Naive thymus-derived CD4-positive, alpha-beta T cell (primary cell): ENCODE measurements around the gene PCDHGA1. TPM values are rescaled to one million over a fixed set of nuclear protein-coding genes. Genes with fewer than 3 reads are reported as not detected.
A peak's percentile ranks its signal among the peaks of the same experiment; 100 is the strongest.

ENCODE experiments used
- ATAC-seq: fragments of 150-1000 bp; cut with Tn5 transposase; 2 replicates; pipeline ENCODE4 v1.10.0; 2021; ENCODE audit warnings: mild to moderate bottlenecking, moderate library complexity
- CTCF ChIA-PET: fragments of 350-600 bp; sonication (Branson Sonifier 250); formaldehyde crosslinking; loops from one replicate; lab custom pipeline; 2021; ENCODE audit warnings: antibody characterized with exemption; lab: Charles Lee
- POLR2A ChIA-PET: fragments of 350-600 bp; sonication (Branson Sonifier 250); formaldehyde crosslinking; loops from one replicate; lab custom pipeline; 2021; ENCODE audit warnings: antibody characterized with exemption, inconsistent platforms; lab: Charles Lee
- DNase-seq, 9 donors: peaks; one replicate each; pipeline versions ENCODE4 v3.0.0 to v3.0.0-alpha.2; 2020 to 2022; ENCODE audit warnings: mixed read lengths in 1 of 9
- H3K27ac ChIP-seq: one replicate; pipeline ENCODE4 v1.7.0; 2013; ENCODE audit warnings: mild to moderate bottlenecking, low read depth, low read length, moderate library complexity
- H3K27me3 ChIP-seq, 2 donors: one replicate each; pipeline ENCODE4 v1.7.0; 2013; ENCODE audit warnings: low read length in 2 of 2, mild to moderate bottlenecking in 2 of 2, moderate library complexity in 2 of 2; ENCODE audit not compliant: control insufficient read depth in 2 of 2, insufficient read depth in 2 of 2
- H3K36me3 ChIP-seq, 3 experiments: 1 replicate in 2 of 3; 2 replicates in 1 of 3; pipeline ENCODE4 v1.7.0; 2013; ENCODE audit warnings: low read length in 3 of 3, mild to moderate bottlenecking in 3 of 3, moderate library complexity in 1 of 3; ENCODE audit not compliant: insufficient read depth in 3 of 3, control insufficient read depth in 2 of 3
- H3K4me1 ChIP-seq, 2 donors: one replicate each; pipeline ENCODE4 v1.7.0; 2013; ENCODE audit warnings: low read length in 2 of 2, mild to moderate bottlenecking in 2 of 2, moderate library complexity in 1 of 2; ENCODE audit not compliant: control insufficient read depth in 2 of 2, insufficient read depth in 2 of 2
- H3K4me3 ChIP-seq: 2 replicates; pipeline ENCODE4 v1.7.0; 2013; ENCODE audit warnings: mild to moderate bottlenecking, low read length
- H3K9me3 ChIP-seq, 3 experiments: 1 replicate in 2 of 3; 2 replicates in 1 of 3; pipeline ENCODE4 v1.7.0; 2013; ENCODE audit warnings: low read length in 3 of 3; ENCODE audit not compliant: control insufficient read depth in 2 of 3
- H3K27ac Mint-ChIP-seq, 9 donors: one replicate each; pipeline ENCODE4 v1.8.0; 2020 to 2022; ENCODE audit warnings: mixed read lengths in 9 of 9, mild to moderate bottlenecking in 8 of 9, moderate library complexity in 5 of 9, inconsistent platforms in 2 of 9
- H3K27me3 Mint-ChIP-seq, 5 donors: one replicate each; pipeline ENCODE4 v1.8.0; 2021 to 2022; ENCODE audit warnings: mixed read lengths in 5 of 5, mild to moderate bottlenecking in 1 of 5
- H3K36me3 Mint-ChIP-seq, 5 donors: one replicate each; pipeline ENCODE4 v1.8.0; 2020 to 2022; ENCODE audit warnings: mixed read lengths in 5 of 5, mild to moderate bottlenecking in 3 of 5, inconsistent platforms in 1 of 5
- H3K4me1 Mint-ChIP-seq, 7 donors: one replicate each; pipeline ENCODE4 v1.8.0; 2020 to 2022; ENCODE audit warnings: mixed read lengths in 7 of 7, mild to moderate bottlenecking in 3 of 7, inconsistent platforms in 1 of 7
- H3K4me3 Mint-ChIP-seq, 10 donors: one replicate each; pipeline ENCODE4 v1.8.0; 2020 to 2022; ENCODE audit warnings: mild to moderate bottlenecking in 10 of 10, mixed read lengths in 10 of 10, moderate library complexity in 6 of 10, inconsistent platforms in 2 of 10
- H3K9me3 Mint-ChIP-seq, 11 donors: one replicate each; pipeline ENCODE4 v1.8.0; 2020 to 2022; ENCODE audit warnings: mixed read lengths in 11 of 11, mild to moderate bottlenecking in 4 of 11, inconsistent platforms in 1 of 11, moderate library complexity in 1 of 11
- intact Hi-C, 2 donors: fragments of 100-400 bp; cut with micrococcal nuclease; formaldehyde crosslinking; loops; one replicate each; pipeline ENCODE4 v1.15.1; 2023
- polyA plus RNA-seq, 2 donors: library from polyadenylated mRNA; unstranded; fragments of 300-500 nt; fragmentation: Illumina TruSeq; gene quantifications; one replicate each; pipeline ENCODE4 v1.2.3, GENCODE V29; 2021
- total RNA-seq, 6 experiments: library from RNA in 5 of 6; stranded (reverse) in 5 of 6; gene quantifications; 1 replicate in 5 of 6; 2 replicates in 1 of 6; pipeline ENCODE4 v1.2.3 and lab custom pipeline; 2021 to 2026

The PCDHGA1 gene
- total and polyA plus RNA-seq, 7 experiments from 2014 or later, result 0.08 to 0.54 (median 0.17) TPM; not detected in 2

DNA sequence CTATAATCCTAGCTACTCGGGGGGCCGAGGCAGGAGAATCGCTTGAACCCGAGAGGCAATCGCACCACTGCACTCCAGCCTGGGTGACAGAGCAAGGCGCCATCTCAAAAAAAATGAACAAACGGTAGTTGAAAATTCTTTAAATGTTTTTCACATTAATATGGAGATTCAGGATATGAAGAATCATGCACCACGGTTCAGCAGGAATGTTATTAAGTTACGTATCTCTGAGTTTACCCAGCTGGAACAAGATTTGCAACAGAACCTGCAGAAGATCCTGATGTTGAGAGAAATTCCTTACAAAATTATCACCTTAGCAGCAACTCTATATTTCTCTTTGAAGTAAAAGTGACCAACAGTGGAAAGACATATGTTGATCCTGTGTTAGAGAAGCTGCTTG is 110.0 kb downstream of the PCDHGA1 start:
- Histone ChIP-seq H3K4me3 (no peak overlapping the region), H3K27me3 (peaks cover 0 to 7% of the 10 kb centered on the region in 2 donors), H3K9me3 (peaks cover 0 to 4% (median 0%) of the 10 kb centered on the region in 3 experiments), H3K27ac (no peak overlapping the region), H3K36me3 (no peaks in the 10 kb centered on the region), H3K4me1 (no peaks in the 10 kb centered on the region)
- ATAC-seq, result no peak
- H3K27ac Mint-ChIP-seq, result no peak overlapping the region
- peaks cover under 1 to 48% (median 34%) of the 10 kb centered on the region in 5 donors for H3K27me3 Mint-ChIP-seq
- CTCF ChIA-PET, result no interaction called here
- no peak overlapping the region for H3K4me3 Mint-ChIP-seq
- intact Hi-C loops, result no loop called here
- H3K36me3 Mint-ChIP-seq, result no peaks in the 10 kb centered on the region
- H3K4me1 Mint-ChIP-seq, result no peaks in the 10 kb centered on the region
- peaks cover 0 to 29% (median 9%) of the 10 kb centered on the region in 11 donors for H3K9me3 Mint-ChIP-seq
- POLR2A ChIA-PET, result no interaction called here
- no peak for DNase-seq

DNA sequence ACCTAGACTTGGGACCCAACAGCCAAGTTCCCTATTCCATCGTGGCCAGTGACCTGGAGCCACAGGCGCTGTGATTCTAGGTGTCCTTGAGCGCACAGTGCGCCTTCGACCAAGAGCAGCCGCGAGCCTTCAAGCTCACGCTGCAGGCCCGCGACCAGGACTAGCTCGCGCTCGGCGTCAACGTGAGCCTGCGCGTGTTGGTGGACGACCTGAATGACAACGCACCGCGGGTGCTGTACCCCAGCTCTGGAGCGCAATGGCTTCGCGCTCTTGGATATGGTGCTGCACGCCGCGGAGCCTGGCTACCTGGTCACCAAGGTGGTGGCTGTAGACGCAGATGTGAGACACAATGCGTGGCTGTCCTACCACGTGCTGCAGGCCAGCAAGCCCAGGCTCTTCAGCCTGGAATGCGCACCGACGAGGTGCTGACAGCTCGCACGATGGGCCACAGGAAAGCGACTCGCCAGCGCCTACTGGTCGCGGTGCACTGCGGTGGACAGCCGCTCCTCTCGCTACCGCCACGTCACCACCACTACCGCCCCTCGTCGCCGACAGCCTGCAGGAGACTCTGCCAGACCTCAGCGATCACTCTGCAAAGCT is 111.4 kb downstream of the PCDHGA1 start:
- Histone ChIP-seq H3K9me3 (peaks cover 0 to 4% (median 0%) of the 10 kb centered on the region in 3 experiments), H3K36me3 (no peaks in the 10 kb centered on the region), H3K27ac (no peak overlapping the region), H3K4me1 (no peaks in the 10 kb centered on the region), H3K27me3 (peaks cover 0 to 6% of the 10 kb centered on the region in 2 donors), H3K4me3 (no peak overlapping the region)
- intact Hi-C loops, result no loop called here
- DNase-seq (no peak), ATAC-seq (no peak)
- ChIA-PET CTCF (no interaction called here), POLR2A (no interaction called here)
- H3K9me3 Mint-ChIP-seq, result peaks cover 0 to 24% (median 7%) of the 10 kb centered on the region in 11 donors
- no peaks in the 10 kb centered on the region for H3K36me3 Mint-ChIP-seq
- no peak overlapping the region for H3K27ac Mint-ChIP-seq
- no peaks in the 10 kb centered on the region for H3K4me1 Mint-ChIP-seq
- no peak overlapping the region for H3K4me3 Mint-ChIP-seq
- H3K27me3 Mint-ChIP-seq, result peaks cover 0 to 43% (median 33%) of the 10 kb centered on the region in 5 donors

DNA sequence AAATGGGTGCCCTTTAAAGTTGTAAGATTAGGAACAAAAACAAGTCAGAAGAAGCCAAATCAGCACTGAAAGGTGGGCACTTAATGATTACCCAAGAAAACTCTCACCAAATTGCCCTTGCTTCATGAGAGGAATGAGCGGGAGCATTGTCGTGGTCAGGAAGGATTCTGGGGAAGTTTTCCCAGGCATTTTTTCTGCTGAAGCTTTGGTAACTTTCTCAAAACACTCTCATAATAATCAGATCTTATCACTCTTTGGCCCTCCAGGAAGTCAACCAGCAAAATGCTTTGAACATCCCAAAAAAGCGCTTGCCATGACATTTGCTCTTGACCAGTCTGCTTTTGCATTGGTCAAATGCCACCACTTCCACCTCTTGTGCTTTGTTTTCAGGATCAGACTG is 135.0 kb downstream of the PCDHGA1 start:
- no peak overlapping the region for H3K27ac ChIP-seq
- Mint-ChIP-seq H3K36me3 (peaks cover 0 to 4% (median 0%) of the 10 kb centered on the region in 5 donors), H3K27me3 (peaks cover 0 to 52% (median 30%) of the 10 kb centered on the region in 5 donors), H3K4me1 (no peaks in the 10 kb centered on the region), H3K4me3 (no peak overlapping the region), H3K27ac (no peak overlapping the region), H3K9me3 (peaks cover 0 to 18% (median 5%) of the 10 kb centered on the region in 11 donors)
- H3K4me1 ChIP-seq, result no peaks in the 10 kb centered on the region
- DNase-seq (no peak), ATAC-seq (no peak)
- ChIA-PET POLR2A (no interaction called here), CTCF (no interaction called here)
- intact Hi-C loops, result no loop called here
- H3K36me3 ChIP-seq, result no peaks in the 10 kb centered on the region
- H3K9me3 ChIP-seq, result no peaks in the 10 kb centered on the region
- H3K4me3 ChIP-seq, result no peak overlapping the region
- H3K27me3 ChIP-seq, result no peaks in the 10 kb centered on the region

DNA sequence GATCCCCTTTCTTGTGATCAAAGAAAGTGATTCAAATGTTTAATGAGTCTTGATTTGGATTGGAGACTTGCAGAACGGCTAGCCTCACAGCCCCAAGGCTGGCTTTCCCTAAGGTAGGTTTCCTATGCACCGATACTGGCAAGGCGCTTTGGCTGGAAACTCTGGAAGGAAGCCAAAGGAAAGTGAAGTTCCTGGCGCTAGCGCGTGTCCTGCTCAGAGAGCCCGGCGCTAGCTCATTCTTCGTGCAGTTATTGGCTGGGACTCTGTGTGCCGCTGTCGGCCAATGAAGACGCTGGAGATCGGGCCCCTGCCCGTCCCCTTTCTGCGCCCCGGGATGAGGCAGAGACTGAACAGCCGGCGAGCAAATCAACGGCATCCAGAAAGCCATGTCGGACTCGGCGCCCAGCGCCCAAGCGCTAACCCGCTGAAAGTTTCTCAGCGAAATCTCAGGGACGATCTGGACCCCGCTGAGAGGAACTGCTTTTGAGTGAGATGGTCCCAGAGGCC is 145.4 kb downstream of the PCDHGA1 start, which contains the start of gene PCDHGC3:
Gene PCDHGC3 (plus strand): TSS at position 342 of the 507 bp plus-strand sequence. CDS start 151 bp downstream, at position 493.
- ChIA-PET POLR2A (no interaction called here), CTCF (interaction anchor here (1.3 kb wide), 1 partner anchor 44 kb away, joined by 3 read pairs; no protein-coding TSS in a partner anchor)
- intact Hi-C loops, result loop anchor here (2.0 to 5.0 kb wide), 3 partner anchors 37 to 53 kb away; partner anchors contain the start of gene PCDHGA11 (in 1 of the 2)
- Histone ChIP-seq H3K36me3 (no peaks in the 10 kb centered on the region), H3K27me3 (peaks cover 3 to 13% of the 10 kb centered on the region in 2 donors), H3K27ac (no peak within 1 kb of the TSS), H3K9me3 (no peaks in the 10 kb centered on the region), H3K4me1 (peaks cover 5 to 13% of the 10 kb centered on the region in 2 donors), H3K4me3 (peak within 1 kb of the TSS; percentile 67)
- ATAC-seq (peak; percentile 78), DNase-seq (peak in 2 of 9 donors; percentile 13 to 50)
- Mint-ChIP-seq H3K4me1 (peaks cover 16 to 32% (median 29%) of the 10 kb centered on the region in 7 donors), H3K4me3 (peak within 1 kb of the TSS; percentile 83 to 95 (median 91)), H3K27ac (peak within 1 kb of the TSS in 2 of 9 donors; percentile 21 to 87), H3K27me3 (peaks cover 52 to 71% (median 55%) of the 10 kb centered on the region in 5 donors), H3K36me3 (no peaks in the 10 kb centered on the region), H3K9me3 (peaks cover 0 to 3% (median 0%) of the 10 kb centered on the region in 11 donors)

DNA sequence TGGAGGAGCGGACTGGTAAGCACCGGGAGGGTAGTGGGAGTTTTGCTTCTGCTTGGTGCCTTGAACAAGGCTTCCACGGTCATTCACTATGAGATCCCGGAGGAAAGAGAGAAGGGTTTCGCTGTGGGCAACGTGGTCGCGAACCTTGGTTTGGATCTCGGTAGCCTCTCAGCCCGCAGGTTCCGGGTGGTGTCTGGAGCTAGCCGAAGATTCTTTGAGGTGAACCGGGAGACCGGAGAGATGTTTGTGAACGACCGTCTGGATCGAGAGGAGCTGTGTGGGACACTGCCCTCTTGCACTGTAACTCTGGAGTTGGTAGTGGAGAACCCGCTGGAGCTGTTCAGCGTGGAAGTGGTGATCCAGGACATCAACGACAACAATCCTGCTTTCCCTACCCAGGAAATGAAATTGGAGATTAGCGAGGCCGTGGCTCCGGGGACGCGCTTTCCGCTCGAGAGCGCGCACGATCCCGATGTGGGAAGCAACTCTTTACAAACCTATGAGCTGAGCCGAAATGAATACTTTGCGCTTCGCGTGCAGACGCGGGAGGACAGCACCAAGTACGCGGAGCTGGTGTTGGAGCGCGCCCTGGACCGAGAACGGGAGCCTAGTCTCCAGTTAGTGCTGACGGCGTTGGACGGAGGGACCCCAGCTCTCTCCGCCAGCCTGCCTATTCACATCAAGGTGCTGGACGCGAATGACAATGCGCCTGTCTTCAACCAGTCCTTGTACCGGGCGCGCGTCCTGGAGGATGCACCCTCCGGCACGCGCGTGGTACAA is 146.0 kb downstream of the PCDHGA1 start:
- Histone ChIP-seq H3K27ac (no peak overlapping the region), H3K4me1 (peaks cover 5 to 13% of the 10 kb centered on the region in 2 donors), H3K4me3 (peak overlapping the region; percentile 67), H3K27me3 (peaks cover 1 to 13% of the 10 kb centered on the region in 2 donors), H3K36me3 (no peaks in the 10 kb centered on the region), H3K9me3 (no peaks in the 10 kb centered on the region)
- Mint-ChIP-seq H3K4me1 (peaks cover 16 to 32% (median 29%) of the 10 kb centered on the region in 7 donors), H3K36me3 (no peaks in the 10 kb centered on the region), H3K9me3 (peaks cover 0 to 3% (median 0%) of the 10 kb centered on the region in 11 donors), H3K27ac (peak overlapping the region in 2 of 9 donors; percentile 21 to 87), H3K4me3 (peak overlapping the region; percentile 83 to 95 (median 91)), H3K27me3 (peaks cover 57 to 73% (median 62%) of the 10 kb centered on the region in 5 donors)
- intact Hi-C loops, result loop anchor here (5.0 kb wide), 2 partner anchors 36 to 54 kb away; partner anchors contain the start of gene PCDHGA11 (in 1 of the 2)
- CTCF ChIA-PET, result no interaction called here
- DNase-seq, result peak in 1 of 9 donors; percentile 9
- no peak for ATAC-seq
- POLR2A ChIA-PET, result no interaction called here

DNA sequence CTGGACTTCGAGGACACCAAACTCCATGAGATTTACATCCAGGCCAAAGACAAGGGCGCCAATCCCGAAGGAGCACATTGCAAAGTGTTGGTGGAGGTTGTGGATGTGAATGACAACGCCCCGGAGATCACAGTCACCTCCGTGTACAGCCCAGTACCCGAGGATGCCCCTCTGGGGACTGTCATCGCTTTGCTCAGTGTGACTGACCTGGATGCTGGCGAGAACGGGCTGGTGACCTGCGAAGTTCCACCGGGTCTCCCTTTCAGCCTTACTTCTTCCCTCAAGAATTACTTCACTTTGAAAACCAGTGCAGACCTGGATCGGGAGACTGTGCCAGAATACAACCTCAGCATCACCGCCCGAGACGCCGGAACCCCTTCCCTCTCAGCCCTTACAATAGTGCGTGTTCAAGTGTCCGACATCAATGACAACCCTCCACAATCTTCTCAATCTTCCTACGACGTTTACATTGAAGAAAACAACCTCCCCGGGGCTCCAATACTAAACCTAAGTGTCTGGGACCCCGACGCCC is 146.8 kb downstream of the PCDHGA1 start:
- Histone ChIP-seq H3K4me1 (peaks cover 5 to 13% of the 10 kb centered on the region in 2 donors), H3K27me3 (peaks cover 0 to 13% of the 10 kb centered on the region in 2 donors), H3K4me3 (peak overlapping the region; percentile 67), H3K27ac (no peak overlapping the region), H3K36me3 (no peaks in the 10 kb centered on the region), H3K9me3 (no peaks in the 10 kb centered on the region)
- Mint-ChIP-seq H3K9me3 (peaks cover 0 to 3% (median 0%) of the 10 kb centered on the region in 11 donors), H3K27ac (peak overlapping the region in 1 of 9 donors; percentile 38), H3K27me3 (peaks cover 60 to 76% (median 66%) of the 10 kb centered on the region in 5 donors), H3K4me1 (peaks cover 16 to 32% (median 29%) of the 10 kb centered on the region in 7 donors), H3K4me3 (peak overlapping the region; percentile 49 to 95 (median 91)), H3K36me3 (no peaks in the 10 kb centered on the region)
- ChIA-PET CTCF (no interaction called here), POLR2A (no interaction called here)
- DNase-seq (no peak), ATAC-seq (no peak)
- intact Hi-C loops, result loop anchor here (5.0 kb wide), 2 partner anchors 35 to 55 kb away; partner anchors contain the start of gene PCDHGA11 (in 1 of the 2)
